D721Med (cell line): ENCODE measurements around the gene C5orf58.

ENCODE experiments used
- DNase-seq: peaks from one replicate; pipeline ENCODE4 v3.0.0; 2011; ENCODE audit warnings: low spot score; ENCODE audit not compliant: insufficient read length
- FAIRE-seq: peaks from 2 replicates; lab custom pipeline; 2011; peaks lifted over from hg19 to GRCh38; lab: Jason Lieb, UNC
- CTCF ChIP-seq: IDR thresholded peaks from 2 replicates; pipeline ENCODE4 v1.5.1; 2012; ENCODE audit warnings: mild to moderate bottlenecking, control low read depth; ENCODE audit not compliant: insufficient read depth; ENCODE audit errors: missing control alignments

C5orf58 gene

GRCh38 chr5:170232786-170233185 is at the start of gene C5orf58:
Gene C5orf58, plus strand, starts transcription at chr5:170232985. Its CDS starts 1,992 bp downstream, at chr5:170234977.
- DNase-seq (no peak), FAIRE-seq (no peak)
- no peak for TF ChIP-seq CTCF

- no peak for FAIRE-seq
- no peak for DNase-seq
- TF ChIP-seq CTCF, result peak; percentile 71
Measured at GRCh38 chr5:170183816-170184687, 48.7 kb upstream of the C5orf58 start.

- no peak for FAIRE-seq
- no peak for DNase-seq
- no peak for TF ChIP-seq CTCF
Measured at GRCh38 chr5:170184737-170185136, 48.0 kb upstream of the C5orf58 start.

- no peak for TF ChIP-seq CTCF
- DNase-seq (no peak), FAIRE-seq (no peak)
Measured at GRCh38 chr5:170186156-170186555, 46.6 kb upstream of the C5orf58 start.

- DNase-seq (no peak), FAIRE-seq (no peak)
- no peak for TF ChIP-seq CTCF
Measured at GRCh38 chr5:170186856-170187255, 45.9 kb upstream of the C5orf58 start.

- no peak for FAIRE-seq
- no peak for DNase-seq
- TF ChIP-seq CTCF, result no peak
Measured at GRCh38 chr5:170190436-170191134, 42.2 kb upstream of the C5orf58 start.
